ENCODE data around the gene TFAM. TPM values are rescaled to one million over a fixed set of nuclear protein-coding genes. Genes with fewer than 3 reads are reported as not detected.

TFAM gene
- total RNA-seq, 4 donors from 2014 or later: 11.8 to 48.6 (median 25.9) TPM

GRCh38 chr10:58397830-58398229 lies 12.6 kb downstream of the TFAM start:
- no peak for TF ChIP-seq CTCF (IDR thresholded peaks at IDR 0.05)
- no peak for TF ChIP-seq POLR2A (IDR thresholded peaks at IDR 0.05)
- intact Hi-C loops (cut with DNase I; ENCODE audit: low total_unique reads): no loop called here
- Histone ChIP-seq H3K4me1 (no peaks in the 10 kb centered on the region), H3K36me3 (no peaks in the 10 kb centered on the region), H3K27ac (no peak overlapping the region), H3K4me3 (no peak overlapping the region), H3K27me3 (no peaks in the 10 kb centered on the region), H3K9me3 (no peaks in the 10 kb centered on the region)
- no peak for DNase-seq

- Histone ChIP-seq H3K27me3 (no peaks in the 10 kb centered on the region), H3K4me1 (no peaks in the 10 kb centered on the region), H3K4me3 (no peak overlapping the region), H3K9me3 (no peaks in the 10 kb centered on the region), H3K27ac (no peak overlapping the region), H3K36me3 (no peaks in the 10 kb centered on the region)
- DNase-seq: no peak
- TF ChIP-seq CTCF (IDR thresholded peaks at IDR 0.05): no peak
- no peak for TF ChIP-seq POLR2A (IDR thresholded peaks at IDR 0.05)
- intact Hi-C loops (cut with DNase I; ENCODE audit: low total_unique reads): no loop called here
Measured at GRCh38 chr10:58399410-58399809, 14.2 kb downstream of the TFAM start.

- Histone ChIP-seq H3K27me3 (no peaks in the 10 kb centered on the region), H3K9me3 (no peaks in the 10 kb centered on the region), H3K4me3 (no peak overlapping the region), H3K27ac (no peak overlapping the region), H3K36me3 (no peaks in the 10 kb centered on the region), H3K4me1 (no peaks in the 10 kb centered on the region)
- TF ChIP-seq POLR2A (IDR thresholded peaks at IDR 0.05): no peak
- no peak for TF ChIP-seq CTCF (IDR thresholded peaks at IDR 0.05)
- intact Hi-C loops (cut with DNase I; ENCODE audit: low total_unique reads): no loop called here
- DNase-seq: no peak
Measured at GRCh38 chr10:58400609-58401008, 15.4 kb downstream of the TFAM start.

GRCh38 chr10:58404001-58404400 lies 18.8 kb downstream of the TFAM start:
- Histone ChIP-seq H3K4me1 (no peaks in the 10 kb centered on the region), H3K27me3 (no peaks in the 10 kb centered on the region), H3K36me3 (no peaks in the 10 kb centered on the region), H3K4me3 (no peak overlapping the region), H3K27ac (no peak overlapping the region), H3K9me3 (no peaks in the 10 kb centered on the region)
- intact Hi-C loops (cut with DNase I; ENCODE audit: low total_unique reads): no loop called here
- TF ChIP-seq POLR2A (IDR thresholded peaks at IDR 0.05): no peak
- no peak for TF ChIP-seq CTCF (IDR thresholded peaks at IDR 0.05)
- DNase-seq: no peak

- intact Hi-C loops (cut with DNase I; ENCODE audit: low total_unique reads): no loop called here
Measured at GRCh38 chr10:58409956-58410610, 24.9 kb downstream of the TFAM start.

More at GRCh38 chr10:58409956-58410610, 24.9 kb downstream of the TFAM start:
- Histone ChIP-seq H3K9me3 (no peaks in the 10 kb centered on the region), H3K27me3 (no peaks in the 10 kb centered on the region), H3K4me3 (no peak overlapping the region), H3K27ac (no peak overlapping the region), H3K4me1 (no peaks in the 10 kb centered on the region), H3K36me3 (no peaks in the 10 kb centered on the region)
- DNase-seq: no peak
- TF ChIP-seq CTCF (IDR thresholded peaks at IDR 0.05) (no peak), POLR2A (IDR thresholded peaks at IDR 0.05) (no peak)

Data from uterus (tissue), 4 donors.